Ascending aorta (tissue), 2 donors: ENCODE measurements around the gene DHCR7. TPM values are rescaled to one million over a fixed set of nuclear protein-coding genes. Genes with fewer than 3 reads are reported as not detected.

ENCODE experiments used
- DNase-seq, 2 donors: peaks; one replicate each; pipeline ENCODE4 v3.0.0-alpha.2; 2019; ENCODE audit warnings: low spot score in 2 of 2
- H3K27ac ChIP-seq, 2 donors: fragments of 200-600 bp; sonication (generic); one replicate each; pipeline ENCODE4 v1.5.1; 2016 to 2017; ENCODE audit warnings: mild to moderate bottlenecking in 1 of 2
- H3K27me3 ChIP-seq: fragments of 200-600 bp; sonication (generic); one replicate; pipeline ENCODE4 v1.5.1; 2017
- H3K36me3 ChIP-seq, 2 donors: fragments of 200-600 bp; sonication (generic); one replicate each; pipeline ENCODE4 v1.5.1; 2016
- H3K4me1 ChIP-seq, 2 donors: fragments of 200-600 bp; sonication (generic); one replicate each; pipeline ENCODE4 v1.5.1; 2016 to 2017; ENCODE audit warnings: mild to moderate bottlenecking in 1 of 2
- H3K4me3 ChIP-seq, 2 donors: fragments of 200-600 bp; sonication (generic); one replicate each; pipeline ENCODE4 v1.5.1; 2016 to 2017; ENCODE audit warnings: mild to moderate bottlenecking in 1 of 2
- H3K9me3 ChIP-seq, 2 donors: fragments of 200-600 bp; sonication (generic); one replicate each; pipeline ENCODE4 v1.5.1; 2016
- CTCF ChIP-seq, 3 experiments: fragments of 200-600 bp in 2 of 3; fragments of 450-650 bp in 1 of 3; sonication (generic) in 2 of 3; IDR thresholded peaks; one replicate each; pipeline ENCODE4 v1.5.1; 2016 to 2019; ENCODE audit warnings: antibody characterized with exemption in 3 of 3, mild to moderate bottlenecking in 1 of 3, moderate library complexity in 1 of 3
- intact Hi-C: fragments of 100-400 bp; cut with DNase I; formaldehyde crosslinking; loops from one replicate; pipeline ENCODE4 v1.15.1; 2023
- total RNA-seq: library from RNA; depleted of rRNA; stranded (reverse); fragments of >200 nt; gene quantifications from one replicate; pipeline ENCODE4 v1.1.0, GENCODE V29; 2016

DHCR7 gene
- total RNA-seq: 66.2 TPM

- H3K4me3 ChIP-seq: peak within 1 kb of the TSS; percentile 79 to 95
- intact Hi-C loops: loop anchor here (1.0 to 10.0 kb wide), 2 partner anchors 149 to 336 kb away; no protein-coding TSS in a partner anchor
- no peaks in the 10 kb centered on the region for H3K9me3 ChIP-seq
- DNase-seq: peak; percentile 82 to 98
- H3K27ac ChIP-seq: peak within 1 kb of the TSS; percentile 75 to 79
- peaks cover 5 to 9% of the 10 kb centered on the region in 2 donors for H3K36me3 ChIP-seq
- no peaks in the 10 kb centered on the region for H3K27me3 ChIP-seq
- H3K4me1 ChIP-seq: peaks cover 3 to 20% of the 10 kb centered on the region in 2 donors
- peak in 1 of 3 experiments; percentile 11 for TF ChIP-seq CTCF (IDR thresholded peaks at IDR 0.05)
These were observed at the start of gene DHCR7 for GRCh38 chr11:71448257-71449171. DHCR7 (minus strand) TSS chr11:71448393; CDS start chr11:71444952, 3,441 bp downstream.

- Histone ChIP-seq H3K36me3 (peaks cover 89 to 95% of the 10 kb centered on the region in 2 donors), H3K9me3 (no peaks in the 10 kb centered on the region), H3K4me3 (no peak overlapping the region), H3K27ac (no peak overlapping the region), H3K4me1 (no peaks in the 10 kb centered on the region), H3K27me3 (no peaks in the 10 kb centered on the region)
- intact Hi-C loops: no loop called here
- TF ChIP-seq CTCF (IDR thresholded peaks at IDR 0.05): no peak
- peak in 1 of 2 donors; percentile 43 for DNase-seq
These were observed 48.2 kb upstream of the DHCR7 start for GRCh38 chr11:71496421-71496820.

GRCh38 chr11:71495286-71496230 is 47.4 kb upstream of the DHCR7 start:
- Histone ChIP-seq H3K9me3 (no peaks in the 10 kb centered on the region), H3K36me3 (peaks cover 89 to 95% of the 10 kb centered on the region in 2 donors), H3K4me3 (no peak overlapping the region), H3K4me1 (no peaks in the 10 kb centered on the region), H3K27ac (no peak overlapping the region), H3K27me3 (no peaks in the 10 kb centered on the region)
- intact Hi-C loops: no loop called here
- TF ChIP-seq CTCF (IDR thresholded peaks at IDR 0.05): no peak
- peak in 1 of 2 donors; percentile 50 for DNase-seq

- H3K9me3 ChIP-seq: no peaks in the 10 kb centered on the region
- DNase-seq: peak in 1 of 2 donors; percentile 38
- intact Hi-C loops: no loop called here
- peaks cover 73 to 76% of the 10 kb centered on the region in 2 donors for H3K36me3 ChIP-seq
- no peak overlapping the region for H3K27ac ChIP-seq
- H3K4me3 ChIP-seq: no peak overlapping the region
- no peaks in the 10 kb centered on the region for H3K27me3 ChIP-seq
- no peak for TF ChIP-seq CTCF (IDR thresholded peaks at IDR 0.05)
- H3K4me1 ChIP-seq: no peaks in the 10 kb centered on the region
These were observed 43.7 kb upstream of the DHCR7 start for GRCh38 chr11:71491940-71492339.

- Histone ChIP-seq H3K9me3 (no peaks in the 10 kb centered on the region), H3K27ac (no peak overlapping the region), H3K4me1 (no peaks in the 10 kb centered on the region), H3K36me3 (peaks cover 73 to 74% of the 10 kb centered on the region in 2 donors), H3K4me3 (no peak overlapping the region), H3K27me3 (no peaks in the 10 kb centered on the region)
- no peak for TF ChIP-seq CTCF (IDR thresholded peaks at IDR 0.05)
- intact Hi-C loops: no loop called here
- peak in 1 of 2 donors; percentile 51 for DNase-seq
These were observed 43.3 kb upstream of the DHCR7 start for GRCh38 chr11:71491531-71491930.
